Inflammatory macrophage treated with lipopolysaccharide for 4 hours (primary cell): ENCODE measurements around the gene TTBK1.

ENCODE experiments used
- DNase-seq: peaks from one replicate; pipeline ENCODE4 v3.0.0-alpha.2; 2020

Gene TTBK1

GRCh38 chr6:43242908-43243663 lies at the start of gene TTBK1:
TTBK1 (plus strand) TSS chr6:43243481; CDS start chr6:43246661, 3,180 bp downstream.
- DNase-seq: no peak

GRCh38 chr6:43193929-43194328 lies 49.4 kb upstream of the TTBK1 start:
- no peak for DNase-seq

- DNase-seq: no peak
Observed at GRCh38 chr6:43196337-43196736, 46.9 kb upstream of the TTBK1 start.

- no peak for DNase-seq
Observed at GRCh38 chr6:43199912-43200311, 43.4 kb upstream of the TTBK1 start.

- no peak for DNase-seq
Observed at GRCh38 chr6:43200541-43200940, 42.7 kb upstream of the TTBK1 start.

GRCh38 chr6:43202451-43202850 lies 40.8 kb upstream of the TTBK1 start:
- no peak for DNase-seq

- DNase-seq: no peak
Observed at GRCh38 chr6:43203029-43203717, 40.1 kb upstream of the TTBK1 start.

GRCh38 chr6:43203718-43204095 lies 39.6 kb upstream of the TTBK1 start:
- DNase-seq: no peak

GRCh38 chr6:43204271-43205105 lies 38.8 kb upstream of the TTBK1 start:
- no peak for DNase-seq

GRCh38 chr6:43205849-43206248 lies 37.4 kb upstream of the TTBK1 start:
- DNase-seq: no peak

- no peak for DNase-seq
Observed at GRCh38 chr6:43207286-43207685, 36.0 kb upstream of the TTBK1 start.

GRCh38 chr6:43211955-43212354 lies 31.3 kb upstream of the TTBK1 start:
- DNase-seq: no peak

- DNase-seq: no peak
Observed at GRCh38 chr6:43213431-43213830, 29.9 kb upstream of the TTBK1 start.

GRCh38 chr6:43215066-43215465 lies 28.2 kb upstream of the TTBK1 start:
- DNase-seq: no peak

GRCh38 chr6:43216200-43216599 lies 27.1 kb upstream of the TTBK1 start:
- no peak for DNase-seq

GRCh38 chr6:43217351-43217750 lies 25.9 kb upstream of the TTBK1 start:
- no peak for DNase-seq

- no peak for DNase-seq
Observed at GRCh38 chr6:43219119-43219518, 24.2 kb upstream of the TTBK1 start.

- DNase-seq: no peak
Observed at GRCh38 chr6:43219814-43220213, 23.5 kb upstream of the TTBK1 start.

GRCh38 chr6:43220439-43220951 lies 22.8 kb upstream of the TTBK1 start:
- DNase-seq: no peak

- DNase-seq: peak; percentile 21
Observed at GRCh38 chr6:43221046-43221972, 22.0 kb upstream of the TTBK1 start.

GRCh38 chr6:43222418-43223059 lies 20.7 kb upstream of the TTBK1 start:
- no peak for DNase-seq

- DNase-seq: no peak
Observed at GRCh38 chr6:43223175-43223574, 20.1 kb upstream of the TTBK1 start.
